D721Med (cell line): ENCODE data around the gene INO80D.
A peak's percentile ranks its signal among the peaks of the same experiment; 100 is the strongest.
"Not testable (repeated sequence)": the region's sequence is repeated elsewhere in the genome, so short reads cannot be mapped to it uniquely, and the experiment has no call there.

Experiments
- DNase-seq: peaks from one replicate; pipeline ENCODE4 v3.0.0; 2011; ENCODE audit warnings: low spot score; ENCODE audit not compliant: insufficient read length
- FAIRE-seq: peaks from 2 replicates; lab custom pipeline; 2011; peaks lifted over from hg19 to GRCh38; lab: Jason Lieb, UNC
- TF ChIP-seq, protein P1 (sequence below): IDR thresholded peaks from 2 replicates; pipeline ENCODE4 v1.5.1; 2012; ENCODE audit warnings: mild to moderate bottlenecking, control low read depth; ENCODE audit not compliant: insufficient read depth; ENCODE audit errors: missing control alignments

INO80D gene

DNA sequence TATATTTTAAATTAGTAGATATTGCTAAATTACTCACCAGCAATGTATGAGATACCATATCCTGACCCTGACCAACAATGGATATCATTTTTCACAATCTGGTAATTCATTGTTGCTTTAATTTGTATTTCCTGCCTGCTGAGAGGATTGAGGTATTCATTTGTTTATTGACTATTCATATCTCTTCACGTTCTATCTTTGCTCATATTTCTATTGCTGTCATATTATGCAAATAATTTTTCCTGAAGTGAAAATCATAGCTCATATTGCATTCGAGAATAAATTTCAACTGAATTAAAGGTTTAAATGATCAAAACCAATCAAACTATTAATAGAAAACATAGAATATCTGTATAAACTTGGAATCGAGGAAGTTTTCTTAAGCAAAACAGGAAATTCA is 31.0 kb downstream of the INO80D start:
- TF ChIP-seq, protein P1, sequence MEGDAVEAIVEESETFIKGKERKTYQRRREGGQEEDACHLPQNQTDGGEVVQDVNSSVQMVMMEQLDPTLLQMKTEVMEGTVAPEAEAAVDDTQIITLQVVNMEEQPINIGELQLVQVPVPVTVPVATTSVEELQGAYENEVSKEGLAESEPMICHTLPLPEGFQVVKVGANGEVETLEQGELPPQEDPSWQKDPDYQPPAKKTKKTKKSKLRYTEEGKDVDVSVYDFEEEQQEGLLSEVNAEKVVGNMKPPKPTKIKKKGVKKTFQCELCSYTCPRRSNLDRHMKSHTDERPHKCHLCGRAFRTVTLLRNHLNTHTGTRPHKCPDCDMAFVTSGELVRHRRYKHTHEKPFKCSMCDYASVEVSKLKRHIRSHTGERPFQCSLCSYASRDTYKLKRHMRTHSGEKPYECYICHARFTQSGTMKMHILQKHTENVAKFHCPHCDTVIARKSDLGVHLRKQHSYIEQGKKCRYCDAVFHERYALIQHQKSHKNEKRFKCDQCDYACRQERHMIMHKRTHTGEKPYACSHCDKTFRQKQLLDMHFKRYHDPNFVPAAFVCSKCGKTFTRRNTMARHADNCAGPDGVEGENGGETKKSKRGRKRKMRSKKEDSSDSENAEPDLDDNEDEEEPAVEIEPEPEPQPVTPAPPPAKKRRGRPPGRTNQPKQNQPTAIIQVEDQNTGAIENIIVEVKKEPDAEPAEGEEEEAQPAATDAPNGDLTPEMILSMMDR: no peak
- FAIRE-seq: no peak

DNA sequence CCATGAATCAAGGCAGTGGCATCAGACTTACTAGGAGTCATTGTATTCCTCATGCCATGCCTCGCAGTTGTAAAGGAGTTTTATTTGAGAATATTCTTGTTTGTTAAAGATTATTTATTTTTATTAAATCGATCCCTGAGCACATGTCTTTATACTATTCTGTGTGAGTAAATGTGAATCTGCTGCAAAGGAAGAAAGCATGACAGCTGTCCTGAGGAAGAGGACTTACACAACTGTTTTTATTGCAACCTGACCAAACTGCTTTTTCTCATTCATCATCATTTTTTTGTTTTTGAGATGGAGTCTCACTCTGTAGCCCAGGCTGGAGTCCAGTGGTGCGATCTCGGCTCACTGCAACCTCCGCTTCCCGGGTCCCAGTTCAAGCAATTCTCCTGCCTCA is 34.1 kb downstream of the INO80D start:
- DNase-seq (no peak), FAIRE-seq (no peak)
- TF ChIP-seq, protein P1: no peak

More for the DNA sequence above, 31.0 kb downstream of the INO80D start:
- DNase-seq: no peak

DNA sequence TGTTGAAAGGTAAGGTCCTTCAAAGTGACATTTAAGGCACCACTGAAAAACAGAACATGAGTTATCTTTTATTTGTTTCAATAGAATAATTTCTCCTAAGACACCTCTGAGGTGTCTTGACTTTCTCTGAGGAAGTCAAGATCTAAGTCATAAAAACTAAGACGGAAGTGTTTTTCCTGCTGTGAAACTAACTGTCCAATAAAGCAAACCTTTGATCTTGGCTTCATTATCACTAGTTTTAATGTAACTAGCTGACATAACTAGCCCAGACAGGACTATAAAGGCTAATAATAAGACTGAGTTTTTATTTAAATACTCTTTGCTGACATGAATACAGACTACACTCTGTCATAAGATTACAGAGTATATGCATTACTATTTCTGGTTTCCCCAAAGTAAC is 36.6 kb downstream of the INO80D start:
- no peak for DNase-seq
- FAIRE-seq: no peak

DNA sequence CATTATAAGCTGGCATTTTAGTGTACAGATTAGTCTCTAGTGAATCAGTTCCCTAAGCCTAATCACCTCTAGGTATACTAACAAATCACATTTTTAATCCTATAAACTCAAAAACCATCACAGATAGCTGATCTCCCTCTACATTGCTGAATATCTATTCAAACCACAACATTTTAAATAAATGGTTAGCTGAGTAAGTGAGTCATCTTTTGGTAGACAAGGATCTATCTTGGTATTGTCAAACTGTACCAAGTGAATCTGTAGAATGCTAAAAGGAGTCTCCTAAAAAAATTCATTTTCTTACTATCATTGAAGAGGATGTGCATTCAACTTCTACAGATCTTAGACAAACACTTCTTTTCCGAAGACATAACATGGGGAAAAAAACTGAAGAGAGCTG is 40.7 kb downstream of the INO80D start:
- TF ChIP-seq, protein P1: no peak
- FAIRE-seq: peak; percentile 92
- DNase-seq: no peak

More for the DNA sequence above, 36.6 kb downstream of the INO80D start:
- TF ChIP-seq, protein P1: no peak

DNA sequence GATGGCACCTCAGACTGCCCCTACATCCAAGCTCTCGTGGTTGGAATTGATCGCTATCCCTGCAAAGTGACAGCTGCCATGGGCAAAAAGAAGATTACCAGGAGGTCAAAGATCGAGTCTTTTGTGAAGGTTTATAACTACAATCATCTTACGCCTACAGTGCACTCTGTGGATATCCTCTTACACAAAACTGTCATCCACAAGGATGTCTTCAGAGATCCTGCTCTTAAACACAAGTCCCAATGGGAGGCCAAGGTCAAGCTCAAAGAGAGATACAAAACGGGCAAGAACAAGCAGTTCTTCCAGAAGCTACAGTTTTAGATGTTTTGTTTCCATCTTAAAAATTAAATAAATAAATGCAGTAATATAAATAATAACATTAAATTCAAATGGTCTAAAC is 45.4 kb downstream of the INO80D start:
- TF ChIP-seq, protein P1: no peak
- no peak for DNase-seq
- FAIRE-seq: peak; percentile 58

DNA sequence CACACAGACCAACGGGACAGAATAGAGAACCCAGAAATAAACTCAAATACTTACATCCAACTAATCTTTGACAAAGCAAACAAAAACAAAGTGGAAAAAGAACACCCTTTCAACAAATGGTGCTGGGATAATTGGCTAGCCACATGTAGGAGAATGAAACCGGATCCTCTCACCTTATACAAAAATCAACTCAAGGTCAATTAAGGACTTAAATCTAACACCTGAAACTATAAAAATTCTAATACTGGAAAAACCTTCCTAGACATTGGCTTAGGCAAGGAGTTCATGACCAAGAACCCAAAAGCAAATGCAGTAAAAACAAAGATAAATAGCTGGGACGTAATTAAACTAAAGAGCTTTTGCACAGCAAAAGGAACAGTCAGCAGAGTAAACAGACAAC is 50.6 kb downstream of the INO80D start:
- DNase-seq, FAIRE-seq: not testable (repeated sequence)

DNA sequence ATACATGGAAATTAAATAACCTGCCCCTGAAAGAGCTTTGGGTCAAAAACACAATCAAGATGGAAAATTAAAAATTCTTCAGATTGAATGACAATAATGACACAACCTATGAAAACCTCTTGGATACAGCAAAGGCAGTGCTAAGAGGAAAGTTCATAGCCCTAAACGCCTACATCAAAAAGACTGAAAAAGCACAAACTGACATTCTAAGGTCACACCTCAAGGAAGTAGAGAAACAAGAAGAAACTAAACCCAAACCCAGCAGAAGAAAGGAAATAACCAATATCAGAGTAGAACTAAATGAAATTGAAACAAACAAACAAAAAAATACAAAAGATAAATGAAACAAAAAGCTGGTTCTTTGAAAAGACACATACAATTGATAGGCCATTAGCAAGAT is 52.5 kb downstream of the INO80D start:
- not testable (repeated sequence) for FAIRE-seq, DNase-seq

DNA sequence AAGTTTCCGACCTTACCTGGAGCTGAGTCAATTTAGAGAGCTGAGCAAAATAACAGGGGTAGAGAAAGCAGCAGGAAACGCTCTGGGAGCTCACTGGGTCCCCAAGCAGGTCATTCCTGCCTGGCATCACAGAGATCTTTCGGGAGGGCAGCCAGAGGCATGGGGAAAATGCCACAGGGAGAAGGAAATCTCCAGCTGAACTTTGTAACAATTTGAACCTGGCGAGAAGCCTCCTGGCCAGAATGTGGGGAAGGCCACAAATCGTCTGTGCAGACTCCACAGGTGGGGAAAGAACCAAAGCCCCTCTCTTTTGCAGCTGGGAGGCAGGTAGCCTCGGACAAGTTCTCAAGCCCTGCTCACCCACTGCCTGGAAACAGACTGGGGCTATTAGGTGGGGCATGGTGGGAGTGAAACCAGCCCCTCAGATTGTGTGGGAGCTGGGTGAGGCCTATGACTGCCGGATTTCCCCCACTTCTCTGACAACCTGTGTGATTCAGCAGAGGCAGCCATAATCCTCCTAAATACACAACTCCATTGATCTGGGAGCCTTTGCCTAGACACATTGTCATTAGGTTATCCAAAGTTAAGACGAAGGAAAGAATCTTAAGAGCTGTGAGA is 53.9 kb downstream of the INO80D start:
- FAIRE-seq (no peak), DNase-seq (no peak)
- TF ChIP-seq, protein P1: no peak
